Kidney (tissue), 14 donors: Measurements from ENCODE around the gene CSNK2A2. TPM values are rescaled to one million over a fixed set of nuclear protein-coding genes. Genes with fewer than 3 reads are reported as not detected.
A peak's percentile ranks its signal among the peaks of the same experiment; 100 is the strongest.

Experiments used
- DNase-seq, 5 donors: peaks; one replicate each; pipeline ENCODE4 v3.0.0-alpha.2; 2013 to 2020
- FAIRE-seq: peaks from 2 replicates; lab custom pipeline; 2012; peaks lifted over from hg19 to GRCh38; lab: Jason Lieb, UNC
- H3K27ac ChIP-seq, 2 donors: one replicate each; pipeline ENCODE4 v1.7.0; 2013; ENCODE audit warnings: low read depth in 2 of 2, low read length in 2 of 2, inconsistent platforms in 1 of 2
- H3K27me3 ChIP-seq: one replicate; pipeline ENCODE4 v1.7.1; 2013; ENCODE audit warnings: low read length, inconsistent platforms; ENCODE audit not compliant: control insufficient read depth, insufficient read depth
- H3K36me3 ChIP-seq, 3 donors: one replicate each; pipeline versions ENCODE4 v1.7.0 to v1.7.1; 2013; ENCODE audit warnings: low read length in 3 of 3, control low read depth in 1 of 3, inconsistent platforms in 1 of 3; ENCODE audit not compliant: insufficient read depth in 3 of 3, control insufficient read depth in 2 of 3
- H3K4me1 ChIP-seq, 3 donors: one replicate each; pipeline versions ENCODE4 v1.7.0 to v1.7.1; 2013; ENCODE audit warnings: low read length in 3 of 3, inconsistent platforms in 1 of 3, low read depth in 1 of 3; ENCODE audit not compliant: control insufficient read depth in 2 of 3, insufficient read depth in 2 of 3
- H3K4me3 ChIP-seq, 3 donors: one replicate each; pipeline versions ENCODE4 v1.7.0 to v1.8.1; 2013; ENCODE audit warnings: low read length in 3 of 3, control low read depth in 1 of 3, inconsistent platforms in 1 of 3
- H3K9ac ChIP-seq, 3 donors: one replicate each; pipeline versions ENCODE4 v1.7.0 to v1.7.1; 2013; ENCODE audit warnings: low read length in 3 of 3, control low read depth in 1 of 3, inconsistent platforms in 1 of 3
- H3K9me3 ChIP-seq, 3 donors: one replicate each; pipeline versions ENCODE4 v1.7.0 to v1.7.1; 2013; ENCODE audit warnings: low read length in 3 of 3, control low read depth in 1 of 3, inconsistent platforms in 1 of 3; ENCODE audit not compliant: control insufficient read depth in 2 of 3, insufficient read depth in 1 of 3
- CTCF ChIP-seq: IDR thresholded peaks from 3 replicates; pipeline ENCODE4 v1.5.1; 2012; ENCODE audit warnings: mild to moderate bottlenecking, moderate library complexity, borderline replicate concordance; ENCODE audit not compliant: insufficient read depth; ENCODE audit errors: extremely low read depth
- intact Hi-C: fragments of 100-400 bp; cut with DNase I; formaldehyde crosslinking; loops from one replicate; pipeline ENCODE4 v1.11.1; 2022
- polyA plus RNA-seq: library from polyadenylated mRNA; stranded (reverse); fragments of 350-450 nt; fragmentation: Illumina TruSeq; extraction: RNeasy Lipid Tissue Mini Kit (QIAGEN cat#74804); gene quantifications from one replicate; pipeline ENCODE4 v1.2.3, GENCODE V29; 2014; ENCODE audit warnings: low read depth, low replicate concordance; ENCODE audit not compliant: insufficient read depth
- total RNA-seq: library from RNA; stranded (reverse); fragmentation: NEBNext Ultra II Directional; extraction: Animal tissue kit (Norgen Biotek cat#: 25700); gene quantifications from one replicate; pipeline ENCODE4 v1.2.1, GENCODE V29; 2021
- donor health status: control.
- donor health status: control.
- donor health status: control.
- donor health status: control.
- donor health status: control.
- donor health status: DM: yes; HTN: yes; CAD: no.
- donor health status: Normal renal cell carcinoma (clear cell type).

CSNK2A2 gene
- total and polyA plus RNA-seq, 2 donors from 2014 or later = 26.7 to 55.3 TPM

GRCh38 chr16:58187092-58187491 lies 10.8 kb downstream of the CSNK2A2 start:
- H3K4me1 ChIP-seq = peaks cover 0 to 7% (median 5%) of the 10 kb centered on the region in 3 donors
- TF ChIP-seq CTCF = no peak
- H3K9ac ChIP-seq = no peak overlapping the region
- H3K36me3 ChIP-seq = peaks cover 5 to 26% (median 18%) of the 10 kb centered on the region in 3 donors
- H3K27me3 ChIP-seq = no peaks in the 10 kb centered on the region
- no peaks in the 10 kb centered on the region for H3K9me3 ChIP-seq
- intact Hi-C loops = no loop called here
- DNase-seq (peak in 1 of 5 donors; percentile 14), FAIRE-seq (peak; percentile 56)
- no peak overlapping the region for H3K27ac ChIP-seq
- no peak overlapping the region for H3K4me3 ChIP-seq

DNA sequence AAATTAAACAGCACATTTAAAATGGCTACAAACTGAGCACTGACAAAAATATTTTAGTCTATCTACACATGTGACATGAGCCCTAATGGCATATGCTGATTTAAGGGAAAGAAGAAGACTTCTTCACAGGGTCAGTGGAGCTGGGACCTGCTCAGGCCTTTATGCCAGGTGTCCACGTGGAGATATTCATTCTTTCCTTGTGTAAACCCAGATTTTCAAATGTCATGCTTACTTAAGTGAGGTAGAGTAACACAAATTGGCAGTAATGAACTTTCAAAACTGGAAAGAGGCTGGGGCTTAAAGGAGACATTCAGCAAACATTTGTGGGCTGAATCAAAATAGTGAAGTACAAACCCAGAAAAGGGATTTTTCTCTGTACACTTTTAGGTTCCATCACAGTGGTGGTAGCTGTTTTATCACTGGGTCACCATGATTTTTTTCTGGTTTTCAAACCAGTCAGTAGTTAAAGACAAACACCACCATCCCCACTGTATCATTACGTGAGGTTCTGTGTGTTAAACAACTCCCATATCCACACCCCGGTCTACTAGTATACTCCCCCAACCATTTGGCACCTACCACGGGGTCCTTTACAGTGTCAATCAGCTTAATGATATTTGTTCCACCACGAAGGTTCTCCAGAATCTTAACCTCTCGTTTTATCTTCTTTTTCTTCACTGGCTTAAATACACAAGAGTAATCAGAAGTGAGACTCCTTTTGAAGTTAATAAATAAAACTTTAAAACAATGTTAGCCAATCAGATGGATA lies 11.5 kb downstream of the CSNK2A2 start:
- Histone ChIP-seq H3K4me3 (no peak overlapping the region), H3K9ac (no peak overlapping the region), H3K4me1 (peaks cover 0 to 7% (median 5%) of the 10 kb centered on the region in 3 donors), H3K36me3 (peaks cover 5 to 22% (median 19%) of the 10 kb centered on the region in 3 donors), H3K9me3 (no peaks in the 10 kb centered on the region), H3K27me3 (no peaks in the 10 kb centered on the region), H3K27ac (no peak overlapping the region)
- intact Hi-C loops = no loop called here
- DNase-seq (no peak), FAIRE-seq (no peak)
- TF ChIP-seq CTCF = no peak

GRCh38 chr16:58177353-58177710 lies 20.6 kb downstream of the CSNK2A2 start:
- Histone ChIP-seq H3K27me3 (no peaks in the 10 kb centered on the region), H3K36me3 (peaks cover 0 to 14% (median 12%) of the 10 kb centered on the region in 3 donors), H3K4me3 (no peak overlapping the region), H3K9me3 (no peaks in the 10 kb centered on the region), H3K4me1 (no peaks in the 10 kb centered on the region), H3K27ac (no peak overlapping the region), H3K9ac (no peak overlapping the region)
- DNase-seq = no peak
- no peak for TF ChIP-seq CTCF
- FAIRE-seq = no peak
- intact Hi-C loops = no loop called here
